Right renal pelvis (tissue), 4 donors: ENCODE measurements around the gene F12. TPM values are rescaled to one million over a fixed set of nuclear protein-coding genes. Genes with fewer than 3 reads are reported as not detected.
"Not testable (repeated sequence)": the region's sequence is repeated elsewhere in the genome, so short reads cannot be mapped to it uniquely, and the experiment has no call there.

ENCODE experiments used
- DNase-seq, 4 donors: peaks; one replicate each; pipeline ENCODE4 v3.0.0-alpha.2; 2013; ENCODE audit warnings: low read depth in 4 of 4, low spot score in 3 of 4, missing footprints in 1 of 4
- polyA plus RNA-seq, 4 donors: library from polyadenylated mRNA; unstranded; fragments of 120-200 nt; gene quantifications; one replicate each; pipeline ENCODE4 v1.2.1, GENCODE V29; 2013; ENCODE audit not compliant: insufficient read length in 4 of 4

F12 gene
- polyA plus RNA-seq, 4 donors = 4.6 to 11.3 (median 5.8) TPM

GRCh38 chr5:177360740-177361139 lies 48.6 kb downstream of the F12 start:
- not testable (repeated sequence) for DNase-seq

DNA sequence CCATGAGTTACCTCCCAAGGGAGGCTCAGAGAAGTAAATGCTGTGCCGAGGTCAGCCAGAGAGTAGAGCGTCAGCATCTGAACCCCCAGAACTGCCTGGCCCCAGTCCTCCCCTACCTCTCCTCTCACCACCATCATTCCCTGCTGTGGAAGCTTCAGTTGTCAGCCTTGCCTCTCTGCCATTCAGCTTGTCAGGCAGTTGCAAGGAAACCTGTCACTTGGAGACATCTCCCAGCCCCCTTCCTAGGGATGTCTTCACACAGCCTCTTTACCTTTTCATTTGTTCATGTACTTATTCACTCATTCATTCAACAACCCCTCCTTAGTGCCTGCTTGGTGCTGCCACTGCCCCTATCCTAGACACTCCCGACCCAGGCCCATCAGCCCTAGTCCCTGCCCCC lies 49.5 kb downstream of the F12 start:
- DNase-seq = no peak

- DNase-seq = no peak
Measured at GRCh38 chr5:177359451-177359851, 49.9 kb downstream of the F12 start.

- DNase-seq = no peak
Measured at GRCh38 chr5:177358370-177358819, 51.0 kb downstream of the F12 start.

DNA sequence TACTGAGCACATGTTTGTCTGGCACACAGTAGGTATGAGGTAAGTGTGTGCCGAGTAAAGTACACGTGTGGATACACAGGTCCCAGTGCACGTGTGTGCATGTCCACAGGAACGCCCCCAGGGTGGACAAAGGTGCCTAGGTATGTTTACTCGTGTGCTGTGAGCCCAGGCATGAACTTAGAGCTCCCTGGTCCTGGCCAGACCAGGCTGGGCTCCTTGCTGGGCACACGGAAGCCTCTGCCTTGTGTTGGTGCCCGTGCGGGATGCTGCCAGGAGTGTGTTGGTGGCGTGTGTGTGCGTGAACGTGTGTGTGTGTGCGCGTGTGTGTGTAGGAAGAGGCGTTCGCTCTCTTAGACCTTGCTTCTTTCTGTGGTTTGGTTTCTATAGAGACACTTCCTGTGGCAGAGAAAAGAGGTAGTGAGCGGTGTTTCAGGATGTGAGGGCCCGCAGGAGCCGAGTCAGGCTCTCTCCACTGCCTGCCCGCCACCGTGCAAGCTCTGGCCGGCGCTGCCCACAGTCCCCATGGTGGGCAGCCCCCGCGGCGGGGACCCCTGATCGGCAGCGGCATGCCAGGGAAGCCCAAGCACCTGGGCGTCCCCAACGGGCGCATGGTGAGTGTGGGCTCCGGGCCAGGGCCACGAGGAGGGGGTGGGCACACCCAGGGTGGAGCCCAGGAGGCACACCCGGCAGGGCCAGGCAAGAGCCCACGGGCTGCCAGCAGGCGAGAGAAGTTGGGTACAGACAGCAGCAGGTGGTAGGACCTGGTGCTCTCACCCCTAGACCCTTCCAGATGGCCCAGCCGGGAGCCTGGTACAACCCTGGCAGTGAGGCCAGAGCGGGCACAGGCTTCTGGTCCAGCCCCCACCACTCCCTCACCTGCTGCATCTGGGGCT lies 51.7 kb downstream of the F12 start, which contains the start of gene RGS14:
RGS14 (plus strand) TSS at position 466 of the 893 bp plus-strand sequence; CDS start at position 567, 101 bp downstream.
- DNase-seq = no peak

DNA sequence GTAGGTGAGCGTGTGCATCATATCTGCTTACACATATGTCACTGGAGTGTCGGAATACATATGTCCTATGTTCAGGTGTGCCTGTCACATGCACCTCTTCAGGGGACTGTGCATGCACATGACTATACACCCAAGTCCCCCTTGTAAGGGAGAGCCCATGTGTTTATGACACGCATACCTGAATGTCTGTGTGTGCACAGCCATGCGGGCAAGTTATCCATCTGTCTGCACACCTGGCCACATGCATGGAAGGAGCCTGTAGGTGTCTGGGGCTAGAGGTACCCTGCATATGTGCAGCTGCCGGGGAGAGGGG lies 52.3 kb downstream of the F12 start:
- DNase-seq = no peak

DNA sequence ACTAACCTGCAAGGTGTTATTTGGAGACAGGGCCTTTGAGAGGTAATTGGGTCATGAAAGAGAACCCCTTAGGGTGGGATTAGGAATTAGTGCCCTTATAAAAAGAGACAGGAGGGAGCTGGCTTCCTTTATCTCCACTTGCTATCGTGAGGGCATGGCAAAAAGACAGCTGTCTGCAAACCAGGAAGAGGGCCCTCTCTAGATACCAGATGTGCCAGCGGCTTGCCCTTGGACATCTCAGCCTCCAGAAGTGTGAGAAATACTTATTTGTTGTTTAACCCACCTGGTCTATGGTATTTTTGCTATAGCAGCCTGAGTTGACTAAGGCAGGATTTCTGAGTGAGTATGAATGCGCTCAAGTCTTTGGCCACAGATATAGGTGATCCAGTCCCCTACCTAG lies 52.6 kb downstream of the F12 start:
- DNase-seq = no peak

- no peak for DNase-seq
Measured at GRCh38 chr5:177355868-177356168, 53.5 kb downstream of the F12 start.

DNA sequence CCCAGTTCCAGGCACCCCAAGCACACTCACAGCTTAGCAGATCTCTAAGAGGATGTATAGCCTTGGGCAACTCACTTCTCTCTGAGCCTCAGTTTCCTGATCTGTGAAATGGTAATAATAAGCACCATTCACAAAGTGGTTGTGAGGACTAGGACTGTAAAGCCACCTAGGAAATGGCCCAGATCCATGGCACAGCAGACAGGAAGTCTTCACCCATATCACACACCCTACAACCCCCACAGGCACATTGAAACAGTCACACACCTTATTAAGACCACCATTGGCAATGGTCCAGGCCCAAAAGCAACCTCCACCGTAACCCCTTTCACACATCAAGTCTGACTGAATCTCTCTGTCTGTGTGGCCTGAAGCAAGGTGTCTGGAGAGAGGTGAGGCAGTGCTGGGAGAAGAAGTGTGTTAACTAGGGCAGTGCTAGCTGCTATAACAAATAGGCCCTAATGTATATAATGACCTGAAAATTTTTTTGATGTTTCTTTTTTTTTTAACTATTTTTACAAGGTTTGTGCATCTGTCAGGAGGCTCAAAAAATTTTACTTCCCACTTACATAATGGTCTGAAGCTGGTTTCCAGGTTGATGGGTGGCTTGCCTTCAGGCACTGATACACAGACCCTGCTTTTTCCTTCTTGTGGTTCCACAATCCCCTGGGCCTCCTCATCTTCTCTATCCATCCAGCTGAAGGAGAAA lies 54.0 kb downstream of the F12 start:
- DNase-seq = no peak

DNA sequence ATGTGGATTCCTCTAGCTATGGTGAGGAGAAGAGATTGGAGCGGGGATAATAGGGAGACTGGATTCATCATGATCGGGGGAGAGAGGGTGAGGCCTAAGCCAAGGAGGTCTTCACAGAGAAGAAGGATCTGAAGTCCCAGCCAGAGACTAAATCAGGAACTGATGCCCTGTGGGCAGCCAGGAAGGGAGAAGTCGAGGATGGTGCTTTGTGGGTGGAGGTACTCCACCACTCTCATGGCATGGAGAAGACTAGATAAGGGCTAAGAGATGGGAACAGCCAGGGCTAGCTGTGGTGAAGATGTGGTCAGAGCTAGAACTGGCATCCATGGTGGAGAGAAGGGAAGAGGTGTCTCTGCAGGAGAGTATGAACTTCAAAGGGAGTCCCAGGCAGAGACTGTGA lies 54.7 kb downstream of the F12 start:
- no peak for DNase-seq

- no peak for DNase-seq
Measured at GRCh38 chr5:177354256-177354655, 55.1 kb downstream of the F12 start.

GRCh38 chr5:177353093-177353492 lies 56.3 kb downstream of the F12 start:
- no peak for DNase-seq

Other genes starting within 250 kb of the F12 start
- 10 to 100 TPM; 24.8 to 38.2 (median 27.3) TPM for gene RAB24, start 105.8 kb downstream of the F12 start, polyA plus RNA-seq
- 100 to 1,000 TPM; 123 to 153 (median 136) TPM for gene PRELID1, start 105.8 kb downstream of the F12 start, polyA plus RNA-seq
- gene MXD3, start 97.7 kb downstream of the F12 start, polyA plus RNA-seq = 10 to 100 TPM; 13.7 to 23.2 (median 14.5) TPM
- gene LMAN2, start 57.9 kb downstream of the F12 start, polyA plus RNA-seq = 100 to 1,000 TPM; 114 to 166 (median 126) TPM
- gene RGS14, start 51.6 kb downstream of the F12 start, polyA plus RNA-seq = 10 to 100 TPM; 11.9 to 18.7 (median 15.3) TPM
- gene SLC34A1, start 25.1 kb downstream of the F12 start, polyA plus RNA-seq = 100 to 1,000 TPM; 134 to 198 (median 174) TPM
- gene PFN3, start 8.9 kb downstream of the F12 start, polyA plus RNA-seq = 1 to 10 TPM in 3 of 4 donors, under 1 TPM in 1; 0.50 to 2.2 (median 1.1) TPM
- 10 to 100 TPM; 20.4 to 29.2 (median 23.0) TPM for gene GRK6, start 17.1 kb upstream of the F12 start, polyA plus RNA-seq
- gene PRR7, start 37.2 kb upstream of the F12 start, polyA plus RNA-seq = 1 to 10 TPM in 3 of 4 donors, under 1 TPM in 1; 0.83 to 3.8 (median 1.2) TPM
- gene DBN1, start 64.1 kb upstream of the F12 start, polyA plus RNA-seq = 100 to 1,000 TPM; 169 to 203 (median 179) TPM
- gene PDLIM7, start 88.0 kb upstream of the F12 start, polyA plus RNA-seq = 100 to 1,000 TPM in 2 of 4 donors, 10 to 100 TPM in 2; 82.9 to 129 (median 96.9) TPM
- 1 to 10 TPM; 3.6 to 6.3 (median 4.8) TPM for gene DOK3, start 100.3 kb upstream of the F12 start, polyA plus RNA-seq
- gene DDX41, start 107.4 kb upstream of the F12 start, polyA plus RNA-seq = 10 to 100 TPM; 85.1 to 97.1 (median 91.8) TPM
- gene FAM193B, start 145.0 kb upstream of the F12 start, polyA plus RNA-seq = 10 to 100 TPM; 68.7 to 99.1 (median 75.3) TPM
- 100 to 1,000 TPM; 145 to 194 (median 166) TPM for gene TMED9, start 182.6 kb upstream of the F12 start, polyA plus RNA-seq
- 10 to 100 TPM; 20.9 to 29.1 (median 22.1) TPM for gene B4GALT7, start 190.6 kb upstream of the F12 start, polyA plus RNA-seq